Right lobe of liver (tissue), 6 donors: ENCODE measurements around the gene SMKR1. TPM values are rescaled to one million over a fixed set of nuclear protein-coding genes. Genes with fewer than 3 reads are reported as not detected.

Experiments
- ATAC-seq, 4 donors: fragments of 200-7000 bp; cut with Tn5 transposase; one replicate each; pipeline ENCODE4 v1.9.1; 2020; ENCODE audit warnings: mild to moderate bottlenecking in 4 of 4, moderate library complexity in 4 of 4
- DNase-seq, 3 donors: peaks; one replicate each; pipeline ENCODE4 v3.0.0-alpha.2; 2020
- H3K27ac ChIP-seq, 3 donors: fragments of 200-600 bp; one replicate each; pipeline ENCODE4 v1.8.0; 2022
- H3K27me3 ChIP-seq, 2 donors: fragments of 200-600 bp; one replicate each; pipeline ENCODE4 v1.8.0; 2022
- H3K36me3 ChIP-seq, 4 donors: fragments of 200-600 bp; sonication (generic) in 1 of 4; one replicate each; pipeline versions ENCODE4 v1.5.1 to v1.8.0; 2017 to 2022; ENCODE audit warnings: control low read depth in 1 of 4
- H3K4me1 ChIP-seq, 4 donors: fragments of 200-600 bp; sonication (generic) in 1 of 4; one replicate each; pipeline versions ENCODE4 v1.5.1 to v1.8.0; 2017 to 2022; ENCODE audit warnings: control low read depth in 1 of 4
- H3K4me3 ChIP-seq, 3 donors: fragments of 200-600 bp; one replicate each; pipeline ENCODE4 v1.8.0; 2022
- H3K9me3 ChIP-seq, 4 donors: fragments of 200-600 bp; sonication (generic) in 1 of 4; one replicate each; pipeline versions ENCODE4 v1.5.1 to v1.8.0; 2017 to 2022; ENCODE audit warnings: control low read depth in 1 of 4
- CTCF ChIP-seq, 4 donors: fragments of 200-600 bp in 3 of 4; fragments of 450-650 bp in 1 of 4; IDR thresholded peaks; one replicate each; pipeline versions ENCODE4 v1.5.1 to v1.8.0; 2016 to 2022; ENCODE audit warnings: antibody characterized with exemption in 4 of 4, mild to moderate bottlenecking in 2 of 4
- POLR2A ChIP-seq: fragments of 450-650 bp; IDR thresholded peaks from one replicate; pipeline ENCODE4 v1.6.1; 2017; ENCODE audit warnings: antibody characterized with exemption, mild to moderate bottlenecking
- WGBS: methylation state at CpG from one replicate; pipeline ENCODE4 v1.1.6; 2018; ENCODE audit warnings: low coverage, low lambda C conversion rate; ENCODE audit not compliant: insufficient coverage; ENCODE audit errors: missing lambda C conversion rate; 5-methylcytosine and 5-hydroxymethylcytosine counted together
- intact Hi-C, 2 donors: fragments of 100-400 bp; cut with DNase I; formaldehyde crosslinking; loops; one replicate each; pipeline versions ENCODE4 v1.11.2 to v1.14.1; 2022
- total RNA-seq, 6 experiments: library from RNA; depleted of rRNA in 2 of 6; stranded (reverse); fragments of >200 nt in 2 of 6; fragmentation: NEBNext Ultra II Directional in 3 of 6; extraction: Animal tissue kit (Norgen Biotek cat#: 25700) in 3 of 6; gene quantifications; one replicate each; pipeline versions ENCODE4 v1.1.0 to v1.2.4, GENCODE V29; 2016 to 2023
- donor health status: DM: no; HTN: yes; CAD: no.
- donor health status: DM: no; HTN: no; CAD: no.
- donor health status: DM: no; HTN: no; CAD: no.
- donor health status: DM: no; HTN: yes; CAD: no.
- donor health status: DM: no; HTN: yes; CAD: no.

The SMKR1 gene
- total RNA-seq, 6 experiments from 2014 or later = not detected

GRCh38 chr7:129493555-129493954 lies 8.8 kb upstream of the SMKR1 start:
- 89% methylated on average over 1 of the region's 1 CpG for WGBS
- no peak for TF ChIP-seq CTCF (IDR thresholded peaks at IDR 0.05)
- TF ChIP-seq POLR2A = no peak

GRCh38 chr7:129494041-129494440 lies 8.3 kb upstream of the SMKR1 start:
- Histone ChIP-seq H3K4me1 (no peaks in the 10 kb centered on the region), H3K36me3 (no peaks in the 10 kb centered on the region), H3K4me3 (no peak overlapping the region), H3K27ac (no peak overlapping the region), H3K9me3 (no peaks in the 10 kb centered on the region), H3K27me3 (no peaks in the 10 kb centered on the region)
- WGBS = 70% methylated on average over 5 of the region's 5 CpGs
- ATAC-seq (no peak), DNase-seq (no peak)
- intact Hi-C loops = no loop called here
- TF ChIP-seq CTCF (IDR thresholded peaks at IDR 0.05) (no peak), POLR2A (no peak)

More at GRCh38 chr7:129493555-129493954, 8.8 kb upstream of the SMKR1 start:
- intact Hi-C loops = no loop called here
- no peak overlapping the region for H3K27ac ChIP-seq
- ATAC-seq (no peak), DNase-seq (no peak)
- no peaks in the 10 kb centered on the region for H3K27me3 ChIP-seq
- H3K4me3 ChIP-seq = no peak overlapping the region
- no peaks in the 10 kb centered on the region for H3K4me1 ChIP-seq
- no peaks in the 10 kb centered on the region for H3K9me3 ChIP-seq
- no peaks in the 10 kb centered on the region for H3K36me3 ChIP-seq

GRCh38 chr7:129495987-129496386 lies 6.3 kb upstream of the SMKR1 start:
- H3K27me3 ChIP-seq = no peaks in the 10 kb centered on the region
- no peak overlapping the region for H3K27ac ChIP-seq
- no peak overlapping the region for H3K4me3 ChIP-seq
- no peak for TF ChIP-seq POLR2A
- no peak for TF ChIP-seq CTCF (IDR thresholded peaks at IDR 0.05)
- no peaks in the 10 kb centered on the region for H3K36me3 ChIP-seq
- intact Hi-C loops = no loop called here
- DNase-seq (no peak), ATAC-seq (no peak)
- 83% methylated on average over 1 of the region's 1 CpG for WGBS
- H3K9me3 ChIP-seq = no peaks in the 10 kb centered on the region
- H3K4me1 ChIP-seq = no peaks in the 10 kb centered on the region

- DNase-seq (no peak), ATAC-seq (no peak)
- TF ChIP-seq POLR2A (no peak), CTCF (IDR thresholded peaks at IDR 0.05) (no peak)
- intact Hi-C loops = no loop called here
- 75% methylated on average over 7 of the region's 7 CpGs for WGBS
- Histone ChIP-seq H3K4me1 (no peaks in the 10 kb centered on the region), H3K9me3 (no peaks in the 10 kb centered on the region), H3K4me3 (no peak overlapping the region), H3K27ac (no peak overlapping the region), H3K27me3 (no peaks in the 10 kb centered on the region), H3K36me3 (no peaks in the 10 kb centered on the region)
Observed at GRCh38 chr7:129496653-129497052, 5.7 kb upstream of the SMKR1 start.

GRCh38 chr7:129497156-129497555 lies 5.2 kb upstream of the SMKR1 start:
- ATAC-seq (no peak), DNase-seq (no peak)
- WGBS = 89% methylated on average over 1 of the region's 4 CpGs
- Histone ChIP-seq H3K4me3 (no peak overlapping the region), H3K27ac (no peak overlapping the region), H3K9me3 (no peaks in the 10 kb centered on the region), H3K36me3 (no peaks in the 10 kb centered on the region), H3K4me1 (no peaks in the 10 kb centered on the region), H3K27me3 (no peaks in the 10 kb centered on the region)
- TF ChIP-seq POLR2A = no peak
- no peak for TF ChIP-seq CTCF (IDR thresholded peaks at IDR 0.05)
- intact Hi-C loops = no loop called here
